C4-2B (cell line): ENCODE data around the gene TAF3.

Source experiments
- CTCF ChIP-seq: fragments of 450-650 bp; conservative IDR thresholded peaks from 2 replicates; pipeline ENCODE4 v1.5.1; 2017; ENCODE audit warnings: mild to moderate bottlenecking
- ZFX ChIP-seq: fragments of 450-650 bp; IDR thresholded peaks from 2 replicates; pipeline ENCODE4 v1.6.1; 2017

- no peak for TF ChIP-seq CTCF
- TF ChIP-seq ZFX = no peak
These were observed 729 bp upstream of the TAF3 start for GRCh38 chr10:7817576-7817975.
